ENCODE measurements around the gene CFAP298. TPM values are rescaled to one million over a fixed set of nuclear protein-coding genes. Genes with fewer than 3 reads are reported as not detected.

The CFAP298 gene
- total and polyA plus RNA-seq, 2 of the 13 experiments (the other 11 are each of a cell fraction or from before 2014, with no cell fraction given), result 21.2 to 62.2 TPM

GRCh38 chr21:32565856-32566465, 46.2 kb downstream of the CFAP298 start:
- Histone ChIP-seq H3K79me2 (ENCODE audit: insufficient read depth, low read length) (no peaks in the 10 kb centered on the region), H3K36me3 (replicated peaks in 1 of 2; ENCODE audit: control insufficient read depth in 1 of 2, insufficient read depth in 2 of 2, low read length in 2 of 2) (no peaks in the 10 kb centered on the region; a peak in 1 of 5 replicates), H3K9me3 (ENCODE audit: low read length) (peaks cover 8% of the 10 kb centered on the region; the same call in 1 of the 2 replicates), H3K4me3 (replicated peaks in 1 of 3; ENCODE audit: insufficient read depth in 1 of 3, low read depth in 2 of 3, low read length in 3 of 3) (no peak overlapping the region), H3K4me1 (ENCODE audit: insufficient read depth, low read length) (peaks cover 33% of the 10 kb centered on the region), H3K9ac (ENCODE audit: insufficient read depth, low read depth, low read length) (no peak overlapping the region), H2AFZ (ENCODE audit: low read length) (no peak overlapping the region), H3K4me2 (ENCODE audit: low read depth, low read length) (no peak overlapping the region), H3K27me3 (ENCODE audit: control insufficient read depth in 1 of 2, insufficient read depth in 2 of 2, low read length in 2 of 2) (no peaks in the 10 kb centered on the region), H4K20me1 (ENCODE audit: insufficient read depth, low read length) (no peaks in the 10 kb centered on the region), H3K27ac (ENCODE audit: extremely low read length, insufficient read depth, low read length) (no peak overlapping the region)
- DNase-seq (ENCODE audit: low spot score) (no peak), FAIRE-seq (no peak), ATAC-seq (no peak)
- TF ChIP-seq, protein P1, sequence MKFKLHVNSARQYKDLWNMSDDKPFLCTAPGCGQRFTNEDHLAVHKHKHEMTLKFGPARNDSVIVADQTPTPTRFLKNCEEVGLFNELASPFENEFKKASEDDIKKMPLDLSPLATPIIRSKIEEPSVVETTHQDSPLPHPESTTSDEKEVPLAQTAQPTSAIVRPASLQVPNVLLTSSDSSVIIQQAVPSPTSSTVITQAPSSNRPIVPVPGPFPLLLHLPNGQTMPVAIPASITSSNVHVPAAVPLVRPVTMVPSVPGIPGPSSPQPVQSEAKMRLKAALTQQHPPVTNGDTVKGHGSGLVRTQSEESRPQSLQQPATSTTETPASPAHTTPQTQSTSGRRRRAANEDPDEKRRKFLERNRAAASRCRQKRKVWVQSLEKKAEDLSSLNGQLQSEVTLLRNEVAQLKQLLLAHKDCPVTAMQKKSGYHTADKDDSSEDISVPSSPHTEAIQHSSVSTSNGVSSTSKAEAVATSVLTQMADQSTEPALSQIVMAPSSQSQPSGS (CRISPR knock-in tag; IDR thresholded peaks at IDR 0.05), result no peak
- no peak for TF ChIP-seq FOSL2 (CRISPR knock-in tag; IDR thresholded peaks at IDR 0.05)
- no peak for TF ChIP-seq ZBTB7A (CRISPR knock-in tag; IDR thresholded peaks at IDR 0.05)
- no peak for TF ChIP-seq TBL1XR1 (IDR thresholded peaks at IDR 0.05; ENCODE audit: borderline replicate concordance, low read length, partially characterized antibody)
- no peak for TF ChIP-seq KDM3A (CRISPR knock-in tag; IDR thresholded peaks at IDR 0.05; ENCODE audit: low read depth)
- no TSS peak for BruUV-seq (replicated peaks)
- ChIA-PET POLR2A (no interaction called here), CTCF (ENCODE audit: low intra/inter-chr PET ratio, low total read pairs) (no interaction called here)
- in situ Hi-C loops (cut with HindIII; ENCODE audit: extremely low pct_ligation_motif_present, low pct_unique_long_range_greater_than_20kb), result no loop called here
- WGBS (ENCODE audit: low lambda C conversion rate), result 97% methylated on average over 2 of the region's 2 CpGs
- intact Hi-C loops (cut with micrococcal nuclease; ENCODE audit: unreplicated experiment), result no loop called here

GRCh38 chr21:32562915-32563314, 49.3 kb downstream of the CFAP298 start:
- intact Hi-C loops (cut with micrococcal nuclease; ENCODE audit: unreplicated experiment) (no loop called here), in situ Hi-C loops (cut with HindIII; ENCODE audit: extremely low pct_ligation_motif_present, low pct_unique_long_range_greater_than_20kb) (no loop called here)
- POLR2A ChIA-PET, result interaction anchor here (1.3 kb wide), 1 partner anchor 10 kb away, joined by 3 read pairs; no protein-coding TSS in a partner anchor
- no TSS peak for BruUV-seq (replicated peaks)
- peak; percentile 100 for TF ChIP-seq GTF3A (CRISPR knock-in tag; conservative IDR thresholded peaks at IDR 0.05)
- TF ChIP-seq JDP2 (CRISPR knock-in tag; IDR thresholded peaks at IDR 0.05; ENCODE audit: borderline replicate concordance), result no peak
- H3K4me2 ChIP-seq (ENCODE audit: low read depth, low read length), result no peak overlapping the region
- H4K20me1 ChIP-seq (ENCODE audit: insufficient read depth, low read length), result no peaks in the 10 kb centered on the region
- peaks cover 8% of the 10 kb centered on the region; the same call in 1 of the 2 replicates for H3K9me3 ChIP-seq (ENCODE audit: low read length)
- no peak for ATAC-seq
- no peaks in the 10 kb centered on the region for H3K27me3 ChIP-seq (ENCODE audit: control insufficient read depth in 1 of 2, insufficient read depth in 2 of 2, low read length in 2 of 2)
- no peak overlapping the region for H2AFZ ChIP-seq (ENCODE audit: low read length)
- no peaks in the 10 kb centered on the region for H3K79me2 ChIP-seq (ENCODE audit: insufficient read depth, low read length)
- peaks cover 14% of the 10 kb centered on the region for H3K4me1 ChIP-seq (ENCODE audit: insufficient read depth, low read length)
- 94% methylated on average over 2 of the region's 2 CpGs for WGBS (ENCODE audit: low lambda C conversion rate)
- H3K9ac ChIP-seq (ENCODE audit: insufficient read depth, low read depth, low read length), result no peak overlapping the region
- H3K4me3 ChIP-seq (replicated peaks in 1 of 3; ENCODE audit: insufficient read depth in 1 of 3, low read depth in 2 of 3, low read length in 3 of 3), result no peak overlapping the region
- FAIRE-seq, result no peak
- no peaks in the 10 kb centered on the region; a peak in 1 of 5 replicates for H3K36me3 ChIP-seq (replicated peaks in 1 of 2; ENCODE audit: control insufficient read depth in 1 of 2, insufficient read depth in 2 of 2, low read length in 2 of 2)
- CTCF ChIA-PET (ENCODE audit: low intra/inter-chr PET ratio, low total read pairs), result no interaction called here
- no peak overlapping the region for H3K27ac ChIP-seq (ENCODE audit: extremely low read length, insufficient read depth, low read length)
- DNase-seq (ENCODE audit: low spot score), result no peak

All from HepG2 (cell line).